ENCODE data around the gene SHISA7. TPM values are rescaled to one million over a fixed set of nuclear protein-coding genes. Genes with fewer than 3 reads are reported as not detected.
"Not testable (repeated sequence)": the region's sequence is repeated elsewhere in the genome, so short reads cannot be mapped to it uniquely, and the experiment has no call there.

SHISA7 gene
- total RNA-seq, 4 donors from 2014 or later = under 0.01 to 0.13 TPM; not detected in 2

DNA sequence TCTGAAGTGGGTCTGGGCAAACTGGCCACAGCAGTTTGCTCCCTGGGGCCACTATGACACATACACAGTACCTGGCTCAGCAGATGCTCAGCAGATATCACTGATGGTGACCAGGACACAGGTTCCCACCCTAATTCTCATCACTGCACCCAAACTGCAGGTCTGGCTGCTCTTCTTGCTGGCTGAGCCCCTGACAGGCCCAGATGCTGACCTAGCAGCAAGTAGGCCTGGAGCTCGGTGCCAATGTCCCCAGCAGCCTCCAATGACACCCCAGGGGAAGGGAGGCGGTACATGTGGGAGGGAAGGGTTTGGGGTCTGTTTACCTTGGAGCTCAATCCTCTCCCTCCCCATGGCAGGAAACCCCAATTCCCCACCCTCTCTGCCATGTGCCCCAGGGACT is 40.6 kb downstream of the SHISA7 start:
- 86% methylated on average over 2 of the region's 2 CpGs for WGBS
- no peaks in the 10 kb centered on the region for H3K9me3 ChIP-seq
- TF ChIP-seq EP300 (IDR thresholded peaks at IDR 0.05) (no peak), POLR2AphosphoS5 (IDR thresholded peaks at IDR 0.05) (no peak), POLR2A (IDR thresholded peaks at IDR 0.05; ENCODE audit: low read depth) (no peak)
- TF ChIP-seq, protein P1, sequence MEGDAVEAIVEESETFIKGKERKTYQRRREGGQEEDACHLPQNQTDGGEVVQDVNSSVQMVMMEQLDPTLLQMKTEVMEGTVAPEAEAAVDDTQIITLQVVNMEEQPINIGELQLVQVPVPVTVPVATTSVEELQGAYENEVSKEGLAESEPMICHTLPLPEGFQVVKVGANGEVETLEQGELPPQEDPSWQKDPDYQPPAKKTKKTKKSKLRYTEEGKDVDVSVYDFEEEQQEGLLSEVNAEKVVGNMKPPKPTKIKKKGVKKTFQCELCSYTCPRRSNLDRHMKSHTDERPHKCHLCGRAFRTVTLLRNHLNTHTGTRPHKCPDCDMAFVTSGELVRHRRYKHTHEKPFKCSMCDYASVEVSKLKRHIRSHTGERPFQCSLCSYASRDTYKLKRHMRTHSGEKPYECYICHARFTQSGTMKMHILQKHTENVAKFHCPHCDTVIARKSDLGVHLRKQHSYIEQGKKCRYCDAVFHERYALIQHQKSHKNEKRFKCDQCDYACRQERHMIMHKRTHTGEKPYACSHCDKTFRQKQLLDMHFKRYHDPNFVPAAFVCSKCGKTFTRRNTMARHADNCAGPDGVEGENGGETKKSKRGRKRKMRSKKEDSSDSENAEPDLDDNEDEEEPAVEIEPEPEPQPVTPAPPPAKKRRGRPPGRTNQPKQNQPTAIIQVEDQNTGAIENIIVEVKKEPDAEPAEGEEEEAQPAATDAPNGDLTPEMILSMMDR (IDR thresholded peaks at IDR 0.05) = no peak
- no peak overlapping the region for H3K27ac ChIP-seq (replicated peaks in 1 of 4)
- intact Hi-C loops (cut with DNase I) = no loop called here
- peaks cover 29 to 62% (median 56%) of the 10 kb centered on the region in 4 donors for H3K36me3 ChIP-seq
- peaks cover 10 to 24% (median 18%) of the 10 kb centered on the region in 4 donors for H3K4me1 ChIP-seq
- no peak overlapping the region for H3K4me3 ChIP-seq
- DNase-seq (ENCODE audit: extremely low spot score) = no peak
- H3K27me3 ChIP-seq = no peaks in the 10 kb centered on the region

- H3K36me3 ChIP-seq = peaks cover 29 to 62% (median 56%) of the 10 kb centered on the region in 4 donors
These were observed 41.7 kb downstream of the SHISA7 start for GRCh38 chr19:55401390-55401789.

GRCh38 chr19:55400281-55401087 is 42.6 kb downstream of the SHISA7 start:
- TF ChIP-seq, protein P1 (IDR thresholded peaks at IDR 0.05) = no peak
- TF ChIP-seq EP300 (IDR thresholded peaks at IDR 0.05) = no peak
- TF ChIP-seq POLR2A (IDR thresholded peaks at IDR 0.05; ENCODE audit: low read depth) = no peak
- TF ChIP-seq POLR2AphosphoS5 (IDR thresholded peaks at IDR 0.05) = no peak
- no peaks in the 10 kb centered on the region for H3K9me3 ChIP-seq
- intact Hi-C loops (cut with DNase I) = no loop called here
- H3K4me3 ChIP-seq = no peak overlapping the region
- peaks cover 29 to 53% (median 51%) of the 10 kb centered on the region in 4 donors for H3K36me3 ChIP-seq
- no peak for DNase-seq (ENCODE audit: extremely low spot score)
- H3K4me1 ChIP-seq = peaks cover 0 to 4% (median 2%) of the 10 kb centered on the region in 4 donors
- no peak overlapping the region for H3K27ac ChIP-seq (replicated peaks in 1 of 4)
- no peaks in the 10 kb centered on the region for H3K27me3 ChIP-seq
- 85% methylated on average over 11 of the region's 14 CpGs for WGBS

More at GRCh38 chr19:55401390-55401789, 41.7 kb downstream of the SHISA7 start:
- H3K4me1 ChIP-seq = peaks cover 3 to 13% (median 11%) of the 10 kb centered on the region in 4 donors
- H3K9me3 ChIP-seq; H3K4me3 ChIP-seq; DNase-seq (ENCODE audit: extremely low spot score); intact Hi-C loops (cut with DNase I); H3K27ac ChIP-seq (replicated peaks in 1 of 4); H3K27me3 ChIP-seq: not testable (repeated sequence)
- 84% methylated on average over 22 of the region's 28 CpGs for WGBS

GRCh38 chr19:55398200-55398925 is 44.7 kb downstream of the SHISA7 start:
- H3K27me3 ChIP-seq = no peaks in the 10 kb centered on the region
- intact Hi-C loops (cut with DNase I) = no loop called here
- peaks cover 23 to 32% (median 31%) of the 10 kb centered on the region in 4 donors for H3K36me3 ChIP-seq
- TF ChIP-seq EP300 (IDR thresholded peaks at IDR 0.05) (no peak), POLR2A (IDR thresholded peaks at IDR 0.05; ENCODE audit: low read depth) (no peak), POLR2AphosphoS5 (IDR thresholded peaks at IDR 0.05) (no peak)
- TF ChIP-seq, protein P1 (IDR thresholded peaks at IDR 0.05) = no peak
- H3K27ac ChIP-seq (replicated peaks in 1 of 4) = no peak overlapping the region
- DNase-seq (ENCODE audit: extremely low spot score) = no peak
- no peak overlapping the region for H3K4me3 ChIP-seq
- H3K4me1 ChIP-seq = no peaks in the 10 kb centered on the region
- no peaks in the 10 kb centered on the region for H3K9me3 ChIP-seq
- 84% methylated on average over 12 of the region's 12 CpGs for WGBS

Measured in esophagus muscularis mucosa (tissue), 4 donors.